ENCODE results near the gene KIF13A. TPM values are rescaled to one million over a fixed set of nuclear protein-coding genes. Genes with fewer than 3 reads are reported as not detected.
A peak's percentile ranks its signal among the peaks of the same experiment; 100 is the strongest.

KIF13A gene
- total RNA-seq, 1 donor from 2014 or later: 57.3 TPM

- intact Hi-C loops (cut with DNase I): no loop called here
- no peak for ATAC-seq
- no peak for DNase-seq (ENCODE audit: missing footprints)
Observed at GRCh38 chr6:17730078-17730704, 257.2 kb downstream of the KIF13A start.

- DNase-seq (ENCODE audit: missing footprints) (no peak), ATAC-seq (no peak)
- intact Hi-C loops (cut with DNase I): no loop called here
Observed at GRCh38 chr6:17729223-17730077, 258.0 kb downstream of the KIF13A start.

GRCh38 chr6:17728551-17729222 is 258.7 kb downstream of the KIF13A start:
- DNase-seq (ENCODE audit: missing footprints) (no peak), ATAC-seq (no peak)
- intact Hi-C loops (cut with DNase I): no loop called here

GRCh38 chr6:17725083-17725482 is 262.4 kb downstream of the KIF13A start:
- intact Hi-C loops (cut with DNase I): no loop called here
- DNase-seq (ENCODE audit: missing footprints) (no peak), ATAC-seq (peak; percentile 93)

GRCh38 chr6:17724341-17724740 is 263.1 kb downstream of the KIF13A start:
- DNase-seq (ENCODE audit: missing footprints): no peak
- ATAC-seq: no peak
- intact Hi-C loops (cut with DNase I): no loop called here

GRCh38 chr6:17721671-17722070 is 265.8 kb downstream of the KIF13A start:
- ATAC-seq: no peak
- no peak for DNase-seq (ENCODE audit: missing footprints)
- intact Hi-C loops (cut with DNase I): no loop called here

GRCh38 chr6:17719323-17720041 is 268.0 kb downstream of the KIF13A start:
- ATAC-seq: no peak
- intact Hi-C loops (cut with DNase I): no loop called here
- no peak for DNase-seq (ENCODE audit: missing footprints)

- DNase-seq (ENCODE audit: missing footprints): no peak
- no peak for ATAC-seq
- intact Hi-C loops (cut with DNase I): no loop called here
Observed at GRCh38 chr6:17716221-17716620, 271.2 kb downstream of the KIF13A start.

GRCh38 chr6:17714879-17715851 is 272.3 kb downstream of the KIF13A start:
- intact Hi-C loops (cut with DNase I): no loop called here
- DNase-seq (ENCODE audit: missing footprints) (no peak), ATAC-seq (no peak)

- no peak for ATAC-seq
- intact Hi-C loops (cut with DNase I): no loop called here
- DNase-seq (ENCODE audit: missing footprints): no peak
Observed at GRCh38 chr6:17714177-17714576, 273.3 kb downstream of the KIF13A start.

GRCh38 chr6:17712576-17712975 is 274.9 kb downstream of the KIF13A start:
- ATAC-seq: no peak
- intact Hi-C loops (cut with DNase I): no loop called here
- DNase-seq (ENCODE audit: missing footprints): no peak

GRCh38 chr6:17710331-17710730 is 277.1 kb downstream of the KIF13A start:
- intact Hi-C loops (cut with DNase I): no loop called here
- DNase-seq (ENCODE audit: missing footprints): no peak
- ATAC-seq: no peak

GRCh38 chr6:17709476-17709875 is 278.0 kb downstream of the KIF13A start:
- intact Hi-C loops (cut with DNase I): no loop called here
- ATAC-seq: no peak
- no peak for DNase-seq (ENCODE audit: missing footprints)

Other genes starting within 250 kb of the KIF13A start
- 1.2 TPM for gene NHLRC1, start 135.0 kb upstream of the KIF13A start, total RNA-seq
- gene TPMT, start 167.4 kb upstream of the KIF13A start, total RNA-seq: 12.0 TPM
- gene KDM1B, start 167.8 kb upstream of the KIF13A start, total RNA-seq: 13.0 TPM

Measured in Right ventricle myocardium inferior (tissue), 1 donor.